HG03558 (cell line): ENCODE results near the gene SORBS2.

Experiments
- ATAC-seq: cut with Tn5 transposase; IDR thresholded peaks from one replicate; pipeline ENCODE4 v1.9.1; 2021; ENCODE audit warnings: moderate number of reproducible peaks; ENCODE audit not compliant: unreplicated experiment; ENCODE audit errors: extremely low read depth

SORBS2 gene

GRCh38 chr4:185805262-185805802 lies 6.7 kb downstream of the SORBS2 start:
- ATAC-seq, result no peak

GRCh38 chr4:185803022-185803421 lies 9.0 kb downstream of the SORBS2 start:
- ATAC-seq, result no peak

- ATAC-seq, result no peak
Observed at GRCh38 chr4:185801471-185801870, 10.5 kb downstream of the SORBS2 start.

- ATAC-seq, result no peak
Observed at GRCh38 chr4:185800266-185800945, 11.6 kb downstream of the SORBS2 start.

GRCh38 chr4:185799442-185799841 lies 12.6 kb downstream of the SORBS2 start:
- ATAC-seq, result no peak

- ATAC-seq, result no peak
Observed at GRCh38 chr4:185797596-185798338, 14.2 kb downstream of the SORBS2 start.

GRCh38 chr4:185797018-185797417 lies 15.0 kb downstream of the SORBS2 start:
- ATAC-seq, result no peak

GRCh38 chr4:185796176-185796575 lies 15.8 kb downstream of the SORBS2 start:
- no peak for ATAC-seq

GRCh38 chr4:185794637-185795036 lies 17.4 kb downstream of the SORBS2 start:
- no peak for ATAC-seq

- ATAC-seq, result no peak
Observed at GRCh38 chr4:185793716-185794115, 18.3 kb downstream of the SORBS2 start.

- no peak for ATAC-seq
Observed at GRCh38 chr4:185793116-185793485, 18.9 kb downstream of the SORBS2 start.

GRCh38 chr4:185792384-185793115 lies 19.4 kb downstream of the SORBS2 start:
- no peak for ATAC-seq

GRCh38 chr4:185787926-185788679 lies 23.9 kb downstream of the SORBS2 start:
- no peak for ATAC-seq

- no peak for ATAC-seq
Observed at GRCh38 chr4:185786422-185786821, 25.6 kb downstream of the SORBS2 start.

- ATAC-seq, result no peak
Observed at GRCh38 chr4:185783574-185783973, 28.4 kb downstream of the SORBS2 start.

GRCh38 chr4:185782523-185782922 lies 29.5 kb downstream of the SORBS2 start:
- ATAC-seq, result no peak

GRCh38 chr4:185781555-185782215 lies 30.3 kb downstream of the SORBS2 start:
- no peak for ATAC-seq

- ATAC-seq, result no peak
Observed at GRCh38 chr4:185780472-185780871, 31.5 kb downstream of the SORBS2 start.

- no peak for ATAC-seq
Observed at GRCh38 chr4:185779517-185779916, 32.5 kb downstream of the SORBS2 start.

- ATAC-seq, result no peak
Observed at GRCh38 chr4:185778307-185778706, 33.7 kb downstream of the SORBS2 start.
